Measurements from ENCODE around the gene LRP3.

LRP3 gene

DNA sequence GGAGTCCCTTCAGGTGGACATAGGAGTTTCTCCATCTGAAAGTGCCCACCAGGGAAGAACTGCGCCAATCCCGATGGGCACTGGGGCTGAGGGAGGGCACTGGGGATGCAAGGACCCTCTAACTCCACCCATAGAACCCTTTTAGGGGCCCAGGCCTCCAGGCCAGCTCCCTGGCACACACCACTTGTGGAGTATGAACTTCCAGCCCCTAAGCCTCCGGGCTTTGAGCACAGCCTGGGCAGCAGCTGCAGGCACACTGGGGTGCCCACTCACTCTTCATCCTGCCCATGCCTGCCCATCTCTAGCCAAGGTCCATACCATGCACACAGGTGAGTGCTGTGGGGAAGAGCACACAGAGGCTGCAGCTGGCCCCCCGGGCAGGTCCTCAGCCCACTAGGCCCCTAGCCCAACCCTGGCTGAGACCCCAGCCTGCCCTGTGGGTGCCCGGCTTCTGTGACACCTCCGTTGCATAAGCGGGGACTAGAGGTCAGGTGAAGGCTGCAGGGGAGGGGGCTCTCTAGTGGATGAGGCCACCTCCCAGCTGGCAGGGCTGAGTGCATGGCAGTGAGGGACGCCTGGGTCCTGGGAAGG lies 46.1 kb downstream of the LRP3 start:
- DNase-seq: no peak

DNA sequence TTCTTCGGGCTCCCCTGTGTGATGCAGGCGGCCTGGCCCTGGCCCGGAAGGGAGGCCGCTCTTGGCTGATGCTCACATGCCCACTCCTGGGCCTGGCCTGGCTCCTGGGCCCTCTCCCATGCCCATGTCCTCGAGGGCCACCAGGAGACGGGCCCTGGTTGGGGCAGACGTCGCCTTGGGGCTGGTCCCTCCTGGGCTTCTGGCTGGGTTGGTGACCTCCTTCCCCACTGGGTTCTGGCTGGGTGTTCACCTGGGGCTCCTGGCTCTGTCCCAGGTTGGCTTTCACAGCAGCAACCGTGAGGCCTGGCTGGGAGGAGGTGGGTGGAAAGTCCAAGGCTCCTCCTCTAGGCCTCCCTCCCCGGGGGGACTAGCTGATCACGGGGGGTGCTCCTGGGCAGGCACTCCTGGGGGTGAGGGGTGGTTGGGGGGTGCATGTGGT lies 47.0 kb downstream of the LRP3 start:
- DNase-seq: no peak

DNA sequence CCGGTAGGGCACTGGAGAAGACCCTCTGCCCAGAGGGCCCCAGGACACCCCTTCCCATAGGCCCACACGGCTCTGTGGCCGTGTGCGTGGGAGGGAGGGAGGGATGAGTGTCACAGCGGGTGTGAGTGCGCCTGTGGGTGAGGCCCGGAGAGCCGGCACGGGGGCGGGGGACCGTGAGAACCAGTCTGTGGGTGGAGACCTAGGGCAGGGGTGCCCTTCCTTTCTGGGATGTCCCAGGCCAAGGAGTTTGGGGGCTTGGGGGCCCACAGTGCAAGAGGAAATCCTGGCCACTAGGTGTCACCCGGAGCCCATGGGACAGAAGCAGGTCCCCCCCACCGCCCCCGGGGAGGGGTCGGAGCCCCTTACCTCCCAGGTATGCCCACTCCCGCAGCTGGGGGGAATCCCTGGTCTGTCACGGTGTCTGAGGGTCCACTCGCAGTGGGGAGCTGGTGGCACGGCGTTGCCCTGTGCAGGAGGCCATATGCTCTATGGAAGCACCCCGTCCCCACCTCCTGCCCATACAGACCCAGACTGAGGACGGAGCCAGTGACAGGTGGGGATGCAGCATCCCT lies 47.5 kb downstream of the LRP3 start:
- DNase-seq: no peak

GRCh38 chr19:33242131-33242530 lies 48.0 kb downstream of the LRP3 start:
- DNase-seq: no peak

GRCh38 chr19:33242911-33243310 lies 48.8 kb downstream of the LRP3 start:
- DNase-seq: no peak

GRCh38 chr19:33245948-33246708 lies 52.0 kb downstream of the LRP3 start:
- DNase-seq: no peak

- DNase-seq: no peak
Observed at GRCh38 chr19:33246709-33247440, 52.7 kb downstream of the LRP3 start.

DNA sequence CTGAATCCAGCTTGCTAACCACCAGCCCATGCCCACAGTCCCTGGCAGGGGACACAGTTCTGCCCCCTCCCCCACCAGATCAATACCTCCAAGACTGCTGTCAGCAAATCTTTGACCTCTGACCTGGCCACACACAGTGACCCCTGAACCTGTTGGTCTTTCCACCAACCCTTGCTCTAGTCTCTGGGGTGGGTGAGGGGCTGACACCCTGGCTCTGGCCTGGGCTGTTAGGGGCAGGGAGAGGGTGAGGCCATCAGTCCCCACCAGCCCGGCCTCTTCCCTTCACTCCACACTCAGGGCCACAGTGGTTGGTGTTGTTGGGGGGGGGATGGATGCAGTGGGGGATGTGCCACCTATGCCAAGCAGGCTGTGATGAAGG lies 53.3 kb downstream of the LRP3 start:
- no peak for DNase-seq

DNA sequence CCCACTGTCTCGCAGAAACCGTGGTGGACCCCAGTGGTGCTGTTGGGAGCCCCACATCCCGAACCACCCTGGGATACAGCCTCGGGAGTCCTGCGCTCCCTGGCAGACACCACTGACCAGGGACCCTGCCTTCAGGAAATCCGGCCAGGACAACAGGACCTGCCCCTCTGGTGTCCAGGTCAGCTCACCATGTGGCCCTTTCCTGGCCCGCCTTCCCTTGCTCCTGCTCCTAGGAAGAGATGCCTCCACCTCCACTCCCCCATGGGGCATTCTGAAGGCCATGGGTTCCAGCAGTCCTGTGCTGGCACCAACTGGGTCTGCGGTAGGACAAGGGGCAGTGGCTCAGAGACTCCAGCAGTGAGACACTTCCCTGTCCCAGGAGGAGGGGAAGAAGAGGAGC lies 54.0 kb downstream of the LRP3 start:
- no peak for DNase-seq

- no peak for DNase-seq
Observed at GRCh38 chr19:33248553-33248953, 54.4 kb downstream of the LRP3 start.

DNA sequence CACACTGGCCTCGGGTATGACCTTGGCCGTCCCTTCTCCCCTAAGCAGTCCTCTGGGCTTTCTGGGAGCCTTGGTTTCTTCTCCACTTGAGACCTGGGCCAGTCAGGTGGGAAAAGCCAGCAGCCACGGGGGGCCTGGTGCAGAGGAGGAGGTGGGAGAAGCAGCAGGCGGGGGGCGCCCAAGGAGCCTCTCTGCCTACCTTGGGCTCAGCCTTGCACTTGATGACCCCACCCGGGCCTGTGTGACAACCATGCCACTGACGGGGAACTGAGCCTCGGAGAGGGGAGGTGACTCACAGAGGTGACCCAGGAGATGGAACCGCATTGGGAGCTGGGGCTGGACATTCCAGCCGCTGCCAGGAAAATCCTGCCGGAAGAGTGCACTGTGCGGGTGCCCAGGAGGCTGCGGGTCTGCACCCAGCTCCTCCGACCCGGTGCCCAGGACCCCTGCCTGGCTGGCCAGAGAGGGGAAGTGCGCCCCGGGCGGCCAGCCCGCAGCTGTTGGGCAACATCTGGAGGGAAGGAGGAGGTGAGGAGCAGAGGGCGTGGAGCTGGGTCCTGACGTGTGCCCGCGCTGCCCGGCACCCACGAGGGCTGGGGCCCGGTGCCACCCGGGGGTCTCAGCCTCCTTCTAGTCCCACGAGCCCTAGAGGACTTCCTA lies 55.0 kb downstream of the LRP3 start:
- no peak for DNase-seq

- DNase-seq: no peak
Observed at GRCh38 chr19:33249740-33250366, 55.7 kb downstream of the LRP3 start.

GRCh38 chr19:33250500-33250899 lies 56.4 kb downstream of the LRP3 start:
- no peak for DNase-seq

- DNase-seq: no peak
Observed at GRCh38 chr19:33251076-33251475, 56.9 kb downstream of the LRP3 start.

DNA sequence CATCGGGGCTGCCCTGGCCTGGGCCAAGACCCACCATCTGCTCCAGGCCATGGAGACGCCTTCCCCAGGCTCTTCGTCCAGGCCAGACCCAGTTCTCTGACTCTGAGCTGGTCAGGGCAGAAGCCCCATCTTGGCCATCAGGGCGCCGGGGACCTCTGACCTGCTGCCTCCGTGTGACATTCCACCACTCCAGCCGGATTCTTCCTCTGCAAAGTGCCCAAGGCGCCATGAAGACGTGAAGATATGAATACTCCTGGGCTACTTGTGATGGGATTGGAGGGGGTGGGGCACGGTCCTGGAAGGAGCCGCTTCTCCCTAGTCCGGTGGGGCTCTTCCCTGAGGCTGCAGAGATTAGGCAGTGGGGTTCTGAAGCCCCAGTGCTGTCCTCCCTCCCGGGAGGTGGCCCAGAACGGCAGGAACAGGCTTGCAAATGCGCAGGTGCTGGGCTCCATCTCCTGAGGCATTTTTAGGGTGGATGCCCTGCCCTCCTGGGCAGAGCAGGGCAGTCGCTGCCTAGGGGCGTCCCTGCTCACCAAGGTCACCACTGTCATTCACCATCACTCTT lies 57.5 kb downstream of the LRP3 start:
- DNase-seq: no peak

DNA sequence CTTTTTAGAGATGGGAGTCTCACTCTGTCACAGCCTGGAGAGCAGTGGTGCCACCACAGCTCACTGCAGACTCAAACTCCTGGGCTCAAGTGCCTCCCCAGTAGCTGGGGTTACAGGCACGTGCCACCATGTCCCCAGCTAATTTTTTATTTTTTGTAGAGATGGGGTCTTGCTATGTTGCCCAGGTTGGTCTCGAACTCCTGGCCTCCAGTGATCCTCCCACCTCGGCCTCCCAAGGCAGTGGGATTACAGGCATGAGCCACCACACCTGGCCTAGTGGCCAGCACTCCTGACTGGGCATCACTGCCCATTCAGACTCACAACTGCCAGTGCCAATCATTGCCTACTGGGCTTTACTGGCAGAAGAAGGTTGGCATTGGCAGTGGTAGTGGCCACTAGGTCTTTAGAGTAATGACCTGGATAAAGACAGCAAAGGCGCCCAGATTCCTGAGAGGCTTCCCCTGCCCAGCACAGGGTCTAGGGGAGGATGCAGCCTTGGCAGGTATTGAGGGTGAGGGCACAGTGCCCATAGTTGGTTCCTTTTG lies 58.4 kb downstream of the LRP3 start:
- DNase-seq: no peak

DNA sequence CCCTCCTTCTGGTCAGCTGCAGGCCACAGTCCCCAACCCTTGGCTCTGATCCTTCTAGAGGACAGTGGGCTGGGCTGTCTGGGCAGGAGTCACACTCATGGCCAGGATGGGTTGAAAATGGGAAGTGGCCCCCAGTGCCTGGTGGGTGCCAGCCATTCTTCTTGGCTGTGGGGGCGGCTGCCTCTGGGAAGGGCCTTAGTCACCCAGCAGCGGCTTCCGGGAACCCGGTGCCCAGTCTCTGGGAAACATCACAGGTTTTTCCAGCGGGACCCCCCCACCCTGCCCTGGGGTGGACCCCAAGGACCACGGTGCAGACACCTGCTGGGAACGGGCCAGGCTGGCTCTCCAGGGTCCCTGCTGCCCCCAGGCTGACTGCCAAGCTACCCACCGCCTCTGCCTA lies 58.8 kb downstream of the LRP3 start:
- no peak for DNase-seq

DNA sequence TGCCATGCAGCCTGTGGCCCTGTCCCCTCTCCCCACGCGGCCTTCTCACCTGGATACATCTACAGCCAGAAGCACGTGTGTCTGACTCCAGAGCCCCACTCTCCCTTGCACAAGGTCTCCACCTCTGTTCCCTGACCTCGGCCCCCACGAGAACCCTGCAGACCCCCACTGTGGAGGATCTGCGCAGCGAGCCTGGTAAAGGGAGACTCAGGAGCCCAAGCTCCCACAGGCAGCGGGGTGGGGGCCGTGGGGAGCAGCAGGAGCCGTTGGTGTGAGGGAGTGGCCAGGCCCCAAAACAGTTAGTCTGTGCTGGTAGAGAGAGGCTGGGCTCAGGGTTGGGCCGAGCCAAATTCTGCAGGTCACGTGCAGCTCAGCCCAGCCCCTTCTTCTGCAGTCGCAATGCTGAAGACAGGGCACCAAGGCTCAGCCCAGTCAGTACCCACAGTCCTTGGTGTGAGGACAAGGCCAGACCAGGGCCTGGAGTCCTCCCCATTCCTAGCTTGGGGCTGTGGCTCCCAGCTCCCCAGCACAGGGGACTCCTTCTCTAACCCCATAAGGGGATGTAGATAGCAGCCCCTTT lies 60.2 kb downstream of the LRP3 start:
- DNase-seq: no peak

DNA sequence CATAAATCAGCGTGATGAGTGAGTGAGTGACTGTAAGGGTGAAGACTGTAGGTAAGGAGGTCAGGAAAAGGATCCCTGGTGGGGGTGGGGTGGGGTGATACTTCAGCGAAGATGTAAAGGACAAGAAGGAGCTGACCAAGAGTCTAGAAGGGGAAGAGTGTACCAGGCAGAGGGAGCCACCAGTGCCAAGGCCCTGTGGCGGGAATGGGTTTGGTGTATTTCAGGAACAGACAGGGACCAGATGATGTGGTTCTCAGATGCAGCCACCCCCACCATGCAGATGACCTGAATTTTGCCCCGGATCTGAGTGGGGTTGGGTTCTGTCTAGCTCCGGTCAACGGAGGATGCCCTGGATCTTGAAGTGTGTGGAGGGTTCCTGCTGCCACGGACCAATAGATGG lies 61.7 kb downstream of the LRP3 start:
- no peak for DNase-seq

- DNase-seq: no peak
Observed at GRCh38 chr19:33256261-33256660, 62.1 kb downstream of the LRP3 start.

GRCh38 chr19:33257828-33258227 lies 63.7 kb downstream of the LRP3 start:
- no peak for DNase-seq
